GM19238 (cell line): ENCODE data around the gene GDI2.
"Not testable (repeated sequence)": the region's sequence is repeated elsewhere in the genome, so short reads cannot be mapped to it uniquely, and the experiment has no call there.

Source experiments
- DNase-seq: peaks from one replicate; pipeline ENCODE4 v3.0.0; 2011; ENCODE audit warnings: low spot score; ENCODE audit not compliant: insufficient read length

The GDI2 gene

DNA sequence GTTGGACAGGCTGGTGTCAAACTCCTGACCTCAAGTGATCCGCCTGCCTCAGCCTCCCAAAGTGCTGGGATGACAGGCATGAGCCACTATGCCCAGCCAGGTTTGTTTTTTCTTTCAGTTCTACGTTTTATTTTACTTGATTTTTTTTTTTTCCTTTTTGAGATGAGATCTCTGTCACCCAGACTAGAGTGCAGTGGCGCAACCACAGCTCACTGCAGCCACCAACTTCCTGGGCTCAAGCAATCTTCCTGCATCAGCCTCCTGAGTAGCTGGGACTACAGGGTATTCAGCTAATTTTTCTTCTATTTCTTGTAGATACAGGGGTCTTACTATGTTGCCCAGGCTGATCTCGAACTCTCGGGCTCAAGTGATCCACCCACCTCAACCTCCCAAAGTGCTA is 24.3 kb downstream of the GDI2 start:
- no peak for DNase-seq

DNA sequence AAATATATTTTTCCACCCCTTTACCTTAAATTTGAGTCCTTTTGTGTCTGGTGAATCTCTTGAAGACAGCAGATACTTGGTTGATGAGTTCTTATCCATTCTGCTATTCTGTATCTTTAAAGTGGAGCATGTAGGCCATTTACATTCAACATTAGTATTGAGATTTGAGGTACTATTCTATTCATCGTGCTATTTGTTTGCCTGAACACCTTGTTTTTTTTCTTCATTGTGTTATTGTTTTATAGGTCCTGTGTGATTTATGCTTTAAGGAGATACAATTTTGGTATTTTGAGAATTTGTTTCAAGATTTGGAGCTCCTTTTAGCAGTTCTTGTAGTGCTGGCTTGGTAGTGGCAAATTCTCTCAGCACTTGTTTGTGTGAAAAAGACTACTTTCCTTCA is 29.9 kb downstream of the GDI2 start:
- no peak for DNase-seq

DNA sequence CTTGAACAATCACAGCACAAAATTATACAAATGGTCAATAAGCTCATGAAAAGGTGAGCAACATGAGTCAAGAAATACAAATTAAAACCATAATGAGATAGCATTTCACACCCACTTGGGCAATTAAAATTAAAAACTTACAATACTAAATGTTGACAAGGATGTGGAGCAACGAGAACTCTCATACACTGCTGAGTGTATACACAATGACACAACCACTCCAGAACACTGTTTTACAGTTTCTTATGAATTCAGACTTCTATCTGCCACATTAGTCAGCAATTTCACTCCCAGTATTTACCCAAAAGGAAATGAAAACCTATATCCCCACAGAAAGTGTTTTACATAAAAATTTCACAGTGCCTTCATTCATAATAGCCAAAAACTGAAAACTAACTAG is 31.1 kb downstream of the GDI2 start:
- DNase-seq = no peak

DNA sequence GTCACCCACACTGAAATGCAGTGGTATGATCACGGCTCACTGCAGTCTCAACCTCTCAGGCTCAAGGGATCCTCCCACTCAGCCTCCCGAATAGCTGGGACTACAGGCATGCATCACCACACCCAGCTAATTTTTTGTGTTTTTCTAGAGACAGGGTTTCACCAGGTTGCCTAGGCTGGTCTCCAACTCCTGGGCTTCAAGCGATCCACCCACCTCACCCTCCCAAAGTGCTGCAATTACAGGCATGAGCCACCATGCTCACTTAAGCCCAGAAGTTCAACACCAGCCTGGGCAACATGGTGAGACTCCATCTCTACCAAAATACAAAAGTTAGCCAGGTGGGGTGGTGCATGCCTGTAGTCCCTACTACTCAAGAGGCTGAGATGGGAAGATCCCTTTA is 33.5 kb downstream of the GDI2 start:
- DNase-seq = no peak

GRCh38 chr10:5777758-5778157 is 35.5 kb downstream of the GDI2 start:
- DNase-seq = not testable (repeated sequence)

DNA sequence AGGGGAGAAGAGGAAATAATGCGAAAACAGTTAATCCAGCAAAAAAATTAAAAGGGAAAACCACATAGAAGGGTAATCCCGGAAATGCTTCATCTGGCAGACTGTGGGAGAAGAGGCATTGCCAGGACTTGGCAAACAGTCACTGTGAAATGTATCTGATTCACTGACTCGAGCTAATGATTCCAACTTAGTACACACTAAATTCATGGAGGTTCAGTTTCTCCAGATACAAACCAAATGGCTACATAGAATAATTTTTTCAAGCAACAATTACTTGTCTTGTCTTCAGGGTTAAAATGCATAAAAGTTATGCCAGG is 36.4 kb downstream of the GDI2 start:
- DNase-seq = no peak

DNA sequence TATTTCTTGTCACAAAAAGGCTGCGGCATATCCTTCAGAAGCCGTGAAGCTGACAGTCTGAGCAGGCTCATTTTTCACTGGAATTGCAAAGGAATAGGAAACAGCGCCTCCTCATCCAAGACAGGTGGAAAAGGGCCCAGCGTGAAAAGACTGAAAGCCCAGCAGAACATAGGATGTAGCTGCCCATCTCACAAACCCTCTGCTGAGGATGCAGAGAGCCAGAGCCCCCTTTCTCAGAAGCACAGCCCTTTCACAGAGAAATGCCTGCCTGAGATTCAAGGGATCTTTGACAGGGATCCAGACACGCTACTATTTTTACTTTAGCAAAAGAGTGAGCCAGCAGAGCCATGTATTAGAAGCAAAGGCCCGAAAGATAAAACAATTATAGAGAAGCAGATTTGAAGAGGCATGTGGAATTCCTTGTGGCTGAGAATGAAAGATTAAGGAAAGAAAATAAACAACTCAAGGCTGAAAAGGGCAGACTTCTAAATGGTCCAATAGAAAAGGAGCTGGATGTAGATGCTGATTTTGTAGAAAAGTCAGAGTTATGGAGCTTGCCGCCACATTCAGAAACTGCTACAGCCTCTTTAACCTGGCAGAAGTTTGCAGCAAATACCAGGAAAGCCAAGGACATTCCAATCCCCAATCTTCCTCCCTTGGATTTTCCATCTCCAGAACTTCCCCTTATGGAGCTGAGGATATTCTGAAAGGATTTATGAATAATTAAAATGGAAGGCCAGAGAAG is 36.9 kb downstream of the GDI2 start:
- DNase-seq = no peak

- DNase-seq = no peak
Observed at GRCh38 chr10:5775685-5776084, 37.5 kb downstream of the GDI2 start.

DNA sequence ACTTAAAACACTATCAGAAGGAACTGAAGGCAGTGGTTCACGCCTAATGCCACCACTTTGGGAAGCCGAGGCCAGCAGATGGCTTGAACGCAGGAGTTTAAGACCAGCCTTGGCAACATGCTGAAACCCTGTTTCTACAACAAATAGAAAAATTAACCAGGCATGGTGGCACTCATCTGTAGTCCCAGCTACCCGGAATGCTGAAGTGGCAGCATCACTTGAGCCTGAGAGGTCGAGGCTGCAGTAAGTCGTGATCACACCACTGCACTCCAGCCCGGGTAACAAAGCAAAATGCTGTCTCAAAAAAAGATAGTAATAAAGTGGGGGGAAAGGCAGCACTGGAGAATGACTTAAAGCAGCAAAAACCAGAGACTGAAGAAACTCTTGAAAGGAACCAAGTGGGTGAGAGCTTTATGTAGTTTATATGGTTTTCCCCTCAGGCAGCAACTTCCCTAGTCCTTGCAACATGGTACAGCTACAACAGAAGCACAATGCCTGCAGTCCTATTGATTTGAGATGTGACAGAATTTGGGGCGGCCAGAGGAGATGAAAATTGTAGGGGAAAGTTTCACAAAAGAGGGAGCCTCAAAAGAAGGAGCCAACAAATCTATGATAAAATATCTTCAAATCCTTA is 38.1 kb downstream of the GDI2 start:
- DNase-seq = no peak

DNA sequence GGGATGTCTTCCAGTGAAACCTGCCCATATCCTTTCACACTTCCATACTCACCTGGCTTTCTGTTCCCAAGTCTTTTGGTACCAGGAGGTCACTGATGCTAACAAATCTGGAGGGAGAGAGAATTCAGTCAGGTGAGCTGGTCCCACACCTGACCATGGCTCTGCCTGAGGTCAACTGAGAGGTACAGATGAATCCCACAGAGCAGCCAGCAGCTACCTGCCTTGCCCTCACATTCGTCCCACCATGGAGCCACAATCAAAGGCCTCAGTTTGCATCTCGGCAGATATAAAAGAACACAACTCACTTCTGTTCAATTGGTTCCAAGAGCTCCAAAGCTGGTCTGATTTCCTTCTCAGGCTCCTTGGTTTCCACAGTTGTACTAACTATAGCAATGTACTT is 47.0 kb downstream of the GDI2 start:
- no peak for DNase-seq

GRCh38 chr10:5765617-5766016 is 47.6 kb downstream of the GDI2 start:
- no peak for DNase-seq

GRCh38 chr10:5764422-5765297 is 48.6 kb downstream of the GDI2 start:
- DNase-seq = no peak

DNA sequence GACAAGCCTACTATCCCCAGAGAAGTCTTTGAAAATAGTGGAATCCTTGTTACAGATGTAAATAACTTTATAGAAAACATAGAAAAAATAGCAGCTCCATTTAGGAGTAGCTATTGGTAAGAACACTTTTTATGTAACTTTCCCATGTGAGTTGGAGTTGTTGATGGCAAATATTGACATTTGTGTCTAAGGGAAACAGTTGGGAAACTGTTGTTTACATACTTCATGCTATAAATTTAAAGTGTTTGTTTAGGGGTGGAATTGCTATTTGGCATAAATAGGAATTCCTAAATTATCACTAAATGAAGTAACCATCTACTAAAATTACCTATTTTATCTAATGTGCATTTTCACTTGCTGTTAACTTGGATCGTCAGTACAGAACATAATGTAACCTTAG is 50.7 kb downstream of the GDI2 start:
- DNase-seq = no peak

DNA sequence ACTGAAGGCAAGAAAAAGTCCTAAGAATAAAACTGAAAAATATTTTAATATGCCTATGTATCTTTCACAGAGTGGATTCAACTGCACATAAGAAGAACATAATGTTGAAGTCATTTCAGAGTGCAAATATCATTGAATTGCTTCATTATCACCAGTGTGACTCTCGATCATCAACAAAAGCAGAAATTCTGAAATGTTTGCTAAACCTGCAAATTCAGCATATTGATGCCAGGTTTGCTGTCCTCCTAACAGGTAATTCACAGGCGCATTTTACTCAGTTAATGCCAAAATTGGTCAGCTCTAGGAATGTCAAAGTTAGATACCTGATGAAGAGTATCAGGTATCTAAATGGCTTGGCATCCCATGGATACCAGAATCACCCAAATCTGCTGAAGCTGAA is 52.0 kb downstream of the GDI2 start:
- DNase-seq = no peak

DNA sequence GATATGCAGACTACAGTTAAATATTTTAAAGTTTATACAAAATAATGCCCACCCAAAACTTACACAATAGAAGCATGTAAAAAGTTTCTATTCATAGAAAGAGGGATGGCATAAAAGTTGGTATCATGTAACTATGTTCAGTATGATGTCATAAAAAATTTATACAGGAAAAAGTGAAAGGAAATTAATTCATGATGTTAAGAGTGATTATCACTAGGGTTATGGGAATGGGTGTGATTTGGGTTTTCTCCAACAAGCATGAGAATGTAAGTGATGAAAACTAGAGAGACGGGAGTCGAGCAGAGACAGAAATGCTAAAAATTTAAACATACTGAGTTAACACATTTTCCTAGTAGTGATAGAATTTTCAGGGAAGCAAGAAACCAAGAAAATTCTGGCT is 52.7 kb downstream of the GDI2 start:
- no peak for DNase-seq

DNA sequence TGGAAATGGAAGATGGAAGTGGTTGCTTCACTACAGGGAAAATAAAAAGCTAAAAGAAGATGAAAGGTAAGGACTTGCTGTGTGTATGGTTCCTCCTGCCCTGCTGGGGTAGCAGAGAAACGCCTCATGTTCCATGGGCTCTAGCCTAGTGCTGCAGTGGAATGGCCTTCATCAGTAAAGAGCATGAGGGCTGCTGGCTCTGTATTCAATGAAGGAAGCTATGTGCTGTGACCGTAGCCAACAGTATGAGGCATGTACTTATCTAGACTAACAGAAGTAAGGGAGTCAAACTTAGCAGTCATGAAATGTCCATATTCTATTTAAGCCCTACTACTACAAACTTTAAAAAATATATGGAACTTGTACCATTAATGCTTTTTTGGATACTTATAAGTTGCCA is 54.3 kb downstream of the GDI2 start:
- DNase-seq = no peak

- DNase-seq = no peak
Observed at GRCh38 chr10:5757766-5758517, 55.3 kb downstream of the GDI2 start.

GRCh38 chr10:5752301-5752871 is 60.8 kb downstream of the GDI2 start:
- no peak for DNase-seq

- no peak for DNase-seq
Observed at GRCh38 chr10:5751601-5752253, 61.5 kb downstream of the GDI2 start.

DNA sequence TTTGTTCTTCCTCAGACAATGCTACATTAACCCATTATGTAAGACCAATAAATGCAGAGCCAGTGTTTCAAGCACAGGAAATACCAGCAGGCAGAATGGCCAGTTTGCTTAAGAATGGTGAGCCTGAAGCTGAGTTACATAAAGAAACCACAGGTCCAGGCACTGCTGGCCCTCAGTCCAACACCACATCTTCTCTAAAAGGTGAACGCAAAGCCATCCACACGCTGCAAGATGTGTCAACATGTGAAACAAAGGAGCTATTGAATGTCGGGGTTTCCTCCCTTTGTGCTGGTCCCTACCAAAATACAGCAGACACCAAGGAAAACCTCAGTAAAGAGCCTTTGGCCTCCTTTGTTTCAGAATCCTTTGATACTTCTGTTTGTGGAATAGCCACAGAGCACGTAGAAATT is 64.8 kb downstream of the GDI2 start:
- no peak for DNase-seq

GRCh38 chr10:5746197-5746596 is 67.0 kb downstream of the GDI2 start:
- DNase-seq = no peak
